Esophagus squamous epithelium (tissue), 4 donors: ENCODE results near the gene SALL1.

ENCODE experiments used
- CTCF ChIP-seq, 6 experiments: fragments of 450-650 bp in 4 of 6; fragments of 200-600 bp in 2 of 6; sonication (generic) in 2 of 6; IDR thresholded peaks; one replicate each; pipeline ENCODE4 v1.5.1; 2016 to 2019; ENCODE audit warnings: antibody characterized with exemption in 6 of 6, mild to moderate bottlenecking in 4 of 6, moderate library complexity in 4 of 6
- POLR2A ChIP-seq, 4 donors: fragments of 450-650 bp; IDR thresholded peaks; one replicate each; pipeline ENCODE4 v1.6.1; 2017; ENCODE audit warnings: antibody characterized with exemption in 4 of 4, mild to moderate bottlenecking in 4 of 4, moderate library complexity in 3 of 4

- TF ChIP-seq CTCF (IDR thresholded peaks at IDR 0.05) (no peak), POLR2A (IDR thresholded peaks at IDR 0.05) (no peak)
Observed at GRCh38 chr16:51166541-51166940, 15.5 kb upstream of the SALL1 start.
